BLaER1 treated with 17β-estradiol and CSF1 and Interleukin-3, amounts not matched to agents 10 nM and 100 nM (cell line): ENCODE measurements around the gene SPATA2.

Source experiments
- H3K27ac ChIP-seq, 11 experiments: shearing (Covaris generic); formaldehyde crosslinking; 2 replicates each; pipeline ENCODE4 v1.8.1; 2022
- H3K27me3 ChIP-seq, 11 experiments: shearing (Covaris generic); formaldehyde crosslinking; 2 replicates each; pipeline ENCODE4 v1.8.1; 2022
- H3K36me3 ChIP-seq, 11 experiments: shearing (Covaris generic); formaldehyde crosslinking; 2 replicates each; pipeline ENCODE4 v1.8.1; 2022
- H3K4me1 ChIP-seq, 10 experiments: shearing (Covaris generic); formaldehyde crosslinking; 2 replicates each; pipeline ENCODE4 v1.8.1; 2022
- H3K4me2 ChIP-seq, 11 experiments: shearing (Covaris generic); formaldehyde crosslinking; 2 replicates each; pipeline ENCODE4 v1.8.1; 2022
- H3K4me3 ChIP-seq, 10 experiments: shearing (Covaris generic); formaldehyde crosslinking; 2 replicates each; pipeline ENCODE4 v1.8.1; 2022
- H3K9ac ChIP-seq, 11 experiments: shearing (Covaris generic); formaldehyde crosslinking; 2 replicates each; pipeline ENCODE4 v1.8.1; 2022
- H3K9me3 ChIP-seq, 11 experiments: shearing (Covaris generic); formaldehyde crosslinking; replicated peaks in 1 of 11; 2 replicates each; pipeline ENCODE4 v1.8.1; 2022
- H4K20me1 ChIP-seq, 11 experiments: shearing (Covaris generic); formaldehyde crosslinking; 2 replicates each; pipeline ENCODE4 v1.8.1; 2022
- Cebpa-rat ChIP-seq, 11 experiments: shearing (Covaris generic); IDR thresholded peaks; 2 replicates each; pipeline ENCODE4 v1.8.1; 2022

Gene SPATA2

GRCh38 chr20:49854190-49854875 is 61.0 kb downstream of the SPATA2 start:
- no peaks in the 10 kb centered on the region for H3K9me3 ChIP-seq
- no peaks in the 10 kb centered on the region for H3K27me3 ChIP-seq
- H3K36me3 ChIP-seq, result peaks cover 44 to 98% (median 76%) of the 10 kb centered on the region in 11 experiments
- H3K9ac ChIP-seq, result no peak overlapping the region
- H3K4me3 ChIP-seq, result no peak overlapping the region
- H3K4me2 ChIP-seq, result no peak overlapping the region
- peaks cover 0 to 18% (median 10%) of the 10 kb centered on the region in 10 experiments; a peak in 12 of 20 replicates for H3K4me1 ChIP-seq
- H3K27ac ChIP-seq, result no peak overlapping the region
- H4K20me1 ChIP-seq, result 0 out of 22 replicates have a peak, but pooled peaks cover 0 to 4% (median 0%) of the 10 kb centered on the region in 11 experiments
- TF ChIP-seq Cebpa-rat (IDR thresholded peaks at IDR 0.05), result no peak

DNA sequence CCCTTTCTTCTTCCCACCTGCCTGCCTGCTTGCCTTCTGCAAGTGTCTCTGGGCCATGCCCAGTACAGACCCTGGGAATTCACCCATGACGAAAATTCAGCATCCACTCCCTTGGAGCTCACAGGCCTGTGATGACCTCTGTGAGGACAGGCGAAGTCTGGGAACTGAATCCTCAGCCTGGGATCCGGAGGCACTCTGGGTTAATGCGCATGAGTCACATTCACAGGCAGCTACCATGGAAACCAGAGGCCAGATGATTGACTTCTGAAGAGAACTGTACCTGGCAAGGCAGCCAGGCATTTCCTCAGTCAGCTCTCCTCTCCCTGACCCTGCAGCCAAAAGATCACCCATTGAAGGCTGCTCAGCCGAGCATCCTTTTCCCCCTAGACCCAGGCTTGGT is 61.7 kb downstream of the SPATA2 start:
- Histone ChIP-seq H3K4me2 (no peak overlapping the region), H3K9ac (no peak overlapping the region), H3K4me3 (no peak overlapping the region), H3K36me3 (peaks cover 47 to 98% (median 78%) of the 10 kb centered on the region in 11 experiments), H4K20me1 (no peaks in the 10 kb centered on the region), H3K9me3 (no peaks in the 10 kb centered on the region), H3K27ac (no peak overlapping the region), H3K4me1 (peaks cover 0 to 18% (median 10%) of the 10 kb centered on the region in 10 experiments; a peak in 12 of 20 replicates), H3K27me3 (no peaks in the 10 kb centered on the region)
- TF ChIP-seq Cebpa-rat (IDR thresholded peaks at IDR 0.05), result no peak
